Measurements from ENCODE around the gene ABCG8. TPM values are rescaled to one million over a fixed set of nuclear protein-coding genes. Genes with fewer than 3 reads are reported as not detected.

Gene ABCG8
- total RNA-seq, 1 experiment from 2014 or later, result not detected

GRCh38 chr2:43798300-43798699 lies 40.5 kb upstream of the ABCG8 start:
- H3F3A ChIP-seq (ENCODE audit: insufficient read depth, low read depth), result no peaks in the 10 kb centered on the region
- no TSS peak for BruUV-seq (replicated peaks)
- ChIA-PET POLR2A (ENCODE audit: unreplicated experiment) (interaction anchor here (0.6 kb wide), 1 partner anchor 61 kb away, joined by 4 read pairs; no protein-coding TSS in a partner anchor), CTCF (interaction anchor here (0.6 kb wide), 1 partner anchor 809 kb away, joined by 3 read pairs; no protein-coding TSS in a partner anchor)
- no peak overlapping the region for H3K4me3 ChIP-seq
- H4K20me1 ChIP-seq (ENCODE audit: insufficient read depth), result no peaks in the 10 kb centered on the region
- no peak overlapping the region for H2AFZ ChIP-seq
- no peak for DNase-seq
- H3K4me2 ChIP-seq, result no peak overlapping the region
- H3K27me3 ChIP-seq (ENCODE audit: insufficient read depth, low read depth), result no peaks in the 10 kb centered on the region
- H3K4me1 ChIP-seq (replicated peaks; ENCODE audit: insufficient read depth), result no peaks in the 10 kb centered on the region
- no peaks in the 10 kb centered on the region for H3K36me3 ChIP-seq (ENCODE audit: low read depth)
- intact Hi-C loops (cut with micrococcal nuclease; ENCODE audit: unreplicated experiment), result loop anchor here (10.0 kb wide), 1 partner anchor 183 kb away; no protein-coding TSS in a partner anchor
- H3K9me3 ChIP-seq (ENCODE audit: insufficient read depth, low read depth), result no peaks in the 10 kb centered on the region
- H3K27ac ChIP-seq, result no peak overlapping the region
- no peak for TF ChIP-seq EZH2 (IDR thresholded peaks at IDR 0.05; ENCODE audit: low read depth)
- TF ChIP-seq, protein P1, sequence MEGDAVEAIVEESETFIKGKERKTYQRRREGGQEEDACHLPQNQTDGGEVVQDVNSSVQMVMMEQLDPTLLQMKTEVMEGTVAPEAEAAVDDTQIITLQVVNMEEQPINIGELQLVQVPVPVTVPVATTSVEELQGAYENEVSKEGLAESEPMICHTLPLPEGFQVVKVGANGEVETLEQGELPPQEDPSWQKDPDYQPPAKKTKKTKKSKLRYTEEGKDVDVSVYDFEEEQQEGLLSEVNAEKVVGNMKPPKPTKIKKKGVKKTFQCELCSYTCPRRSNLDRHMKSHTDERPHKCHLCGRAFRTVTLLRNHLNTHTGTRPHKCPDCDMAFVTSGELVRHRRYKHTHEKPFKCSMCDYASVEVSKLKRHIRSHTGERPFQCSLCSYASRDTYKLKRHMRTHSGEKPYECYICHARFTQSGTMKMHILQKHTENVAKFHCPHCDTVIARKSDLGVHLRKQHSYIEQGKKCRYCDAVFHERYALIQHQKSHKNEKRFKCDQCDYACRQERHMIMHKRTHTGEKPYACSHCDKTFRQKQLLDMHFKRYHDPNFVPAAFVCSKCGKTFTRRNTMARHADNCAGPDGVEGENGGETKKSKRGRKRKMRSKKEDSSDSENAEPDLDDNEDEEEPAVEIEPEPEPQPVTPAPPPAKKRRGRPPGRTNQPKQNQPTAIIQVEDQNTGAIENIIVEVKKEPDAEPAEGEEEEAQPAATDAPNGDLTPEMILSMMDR (conservative IDR thresholded peaks at IDR 0.05), result peak; percentile 47; the same call in 1 of the 2 replicates
- no peaks in the 10 kb centered on the region for H3K9me2 ChIP-seq (ENCODE audit: insufficient read depth)
- H3K79me2 ChIP-seq (ENCODE audit: low read depth), result no peaks in the 10 kb centered on the region

- POLR2A ChIA-PET (ENCODE audit: unreplicated experiment), result no interaction called here
- intact Hi-C loops (cut with micrococcal nuclease; ENCODE audit: unreplicated experiment), result no loop called here
- no TSS peak for BruUV-seq (replicated peaks)
Observed at GRCh38 chr2:43800894-43801293, 37.9 kb upstream of the ABCG8 start.

GRCh38 chr2:43802135-43802534 lies 36.6 kb upstream of the ABCG8 start:
- CTCF ChIA-PET, result interaction anchor here (0.6 kb wide), 1 partner anchor 921 kb away, joined by 7 read pairs; no protein-coding TSS in a partner anchor
- H3F3A ChIP-seq (ENCODE audit: insufficient read depth, low read depth), result no peaks in the 10 kb centered on the region
- no peaks in the 10 kb centered on the region for H3K79me2 ChIP-seq (ENCODE audit: low read depth)
- no peak overlapping the region for H3K4me2 ChIP-seq
- no peaks in the 10 kb centered on the region for H3K36me3 ChIP-seq (ENCODE audit: low read depth)
- H3K27me3 ChIP-seq (ENCODE audit: insufficient read depth, low read depth), result no peaks in the 10 kb centered on the region
- TF ChIP-seq, protein P1 (conservative IDR thresholded peaks at IDR 0.05), result no peak
- no peak for TF ChIP-seq EZH2 (IDR thresholded peaks at IDR 0.05; ENCODE audit: low read depth)
- intact Hi-C loops (cut with micrococcal nuclease; ENCODE audit: unreplicated experiment), result no loop called here
- no peaks in the 10 kb centered on the region for H4K20me1 ChIP-seq (ENCODE audit: insufficient read depth)
- POLR2A ChIA-PET (ENCODE audit: unreplicated experiment), result no interaction called here
- H3K27ac ChIP-seq, result no peak overlapping the region
- no peaks in the 10 kb centered on the region for H3K4me1 ChIP-seq (replicated peaks; ENCODE audit: insufficient read depth)
- H3K9me3 ChIP-seq (ENCODE audit: insufficient read depth, low read depth), result no peaks in the 10 kb centered on the region
- no TSS peak for BruUV-seq (replicated peaks)
- no peak for DNase-seq
- H2AFZ ChIP-seq, result no peak overlapping the region
- no peak overlapping the region for H3K4me3 ChIP-seq
- no peaks in the 10 kb centered on the region for H3K9me2 ChIP-seq (ENCODE audit: insufficient read depth)

More at GRCh38 chr2:43800894-43801293, 37.9 kb upstream of the ABCG8 start:
- H3F3A ChIP-seq (ENCODE audit: insufficient read depth, low read depth), result no peaks in the 10 kb centered on the region
- TF ChIP-seq EZH2 (IDR thresholded peaks at IDR 0.05; ENCODE audit: low read depth), result no peak
- TF ChIP-seq, protein P1 (conservative IDR thresholded peaks at IDR 0.05), result no peak
- CTCF ChIA-PET, result no interaction called here
- H3K27me3 ChIP-seq (ENCODE audit: insufficient read depth, low read depth), result no peaks in the 10 kb centered on the region
- H3K9me3 ChIP-seq (ENCODE audit: insufficient read depth, low read depth), result no peaks in the 10 kb centered on the region
- H3K27ac ChIP-seq, result no peak overlapping the region
- H3K79me2 ChIP-seq (ENCODE audit: low read depth), result no peaks in the 10 kb centered on the region
- no peaks in the 10 kb centered on the region for H3K36me3 ChIP-seq (ENCODE audit: low read depth)
- H3K9me2 ChIP-seq (ENCODE audit: insufficient read depth), result no peaks in the 10 kb centered on the region
- no peak overlapping the region for H2AFZ ChIP-seq
- no peak for DNase-seq
- H3K4me1 ChIP-seq (replicated peaks; ENCODE audit: insufficient read depth), result no peaks in the 10 kb centered on the region
- H4K20me1 ChIP-seq (ENCODE audit: insufficient read depth), result no peaks in the 10 kb centered on the region
- H3K4me2 ChIP-seq, result no peak overlapping the region
- no peak overlapping the region for H3K4me3 ChIP-seq
